ENCODE measurements around the gene TECR.
"Not testable (repeated sequence)": the region's sequence is repeated elsewhere in the genome, so short reads cannot be mapped to it uniquely, and the experiment has no call there.

TECR gene

DNA sequence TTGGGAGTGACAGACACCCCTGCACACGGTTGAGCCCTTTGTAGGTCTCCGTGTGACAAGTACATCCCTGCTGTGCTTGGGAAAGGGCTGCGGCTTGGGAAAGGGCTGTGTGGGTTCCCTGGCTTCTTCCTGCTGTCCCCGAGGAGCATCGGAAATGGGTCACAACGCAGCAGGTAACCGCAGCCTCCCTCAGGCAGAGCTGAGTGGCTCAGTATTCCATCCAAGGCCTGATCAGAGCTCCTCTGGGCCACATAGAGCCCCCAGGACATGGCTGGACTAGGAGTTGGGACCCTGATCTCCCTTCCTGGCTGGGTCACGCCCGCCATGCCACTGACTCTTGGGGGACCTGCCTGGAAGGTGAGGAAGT is 16.3 kb downstream of the TECR start:
- no peak overlapping the region for H3K27ac ChIP-seq (ENCODE audit: insufficient read depth in 1 of 2, low read depth in 1 of 2, low read length in 2 of 2, poor library complexity in 1 of 2, severe bottlenecking in 2 of 2)
- H3K4me3 ChIP-seq (ENCODE audit: control insufficient read depth in 1 of 7, extremely low read depth in 1 of 7, insufficient read depth in 4 of 7, low read depth in 2 of 7, low read length in 6 of 7) = no peak overlapping the region
- H3K4me1 ChIP-seq (ENCODE audit: control extremely low read depth in 1 of 4, control insufficient read depth in 4 of 4, insufficient read depth in 4 of 4, low read length in 3 of 4) = peaks cover 0 to 30% (median 28%) of the 10 kb centered on the region in 4 experiments
- ChIA-PET POLR2A (no interaction called here), CTCF (interaction anchor here (0.8 to 1.7 kb wide), 3 partner anchors 8 to 14 kb away, joined by 3 to 9 read pairs (median 3); no protein-coding TSS in a partner anchor)
- WGBS (ENCODE audit: insufficient coverage) = 98% methylated on average over 7 of the region's 9 CpGs
- DNase-seq = no peak
- H3K27me3 ChIP-seq (replicated peaks in 2 of 5; ENCODE audit: control insufficient read depth in 4 of 5, insufficient read depth in 5 of 5, low read length in 4 of 5) = no peaks in the 10 kb centered on the region
- no peaks in the 10 kb centered on the region for H3K9me3 ChIP-seq (ENCODE audit: control extremely low read depth in 1 of 5, control insufficient read depth in 4 of 5, insufficient read depth in 2 of 5, low read depth in 1 of 5, low read length in 4 of 5)
- peaks cover 2 to 27% (median 8%) of the 10 kb centered on the region in 4 experiments for H3K36me3 ChIP-seq (ENCODE audit: control insufficient read depth in 4 of 4, insufficient read depth in 4 of 4, low read length in 3 of 4)

DNA sequence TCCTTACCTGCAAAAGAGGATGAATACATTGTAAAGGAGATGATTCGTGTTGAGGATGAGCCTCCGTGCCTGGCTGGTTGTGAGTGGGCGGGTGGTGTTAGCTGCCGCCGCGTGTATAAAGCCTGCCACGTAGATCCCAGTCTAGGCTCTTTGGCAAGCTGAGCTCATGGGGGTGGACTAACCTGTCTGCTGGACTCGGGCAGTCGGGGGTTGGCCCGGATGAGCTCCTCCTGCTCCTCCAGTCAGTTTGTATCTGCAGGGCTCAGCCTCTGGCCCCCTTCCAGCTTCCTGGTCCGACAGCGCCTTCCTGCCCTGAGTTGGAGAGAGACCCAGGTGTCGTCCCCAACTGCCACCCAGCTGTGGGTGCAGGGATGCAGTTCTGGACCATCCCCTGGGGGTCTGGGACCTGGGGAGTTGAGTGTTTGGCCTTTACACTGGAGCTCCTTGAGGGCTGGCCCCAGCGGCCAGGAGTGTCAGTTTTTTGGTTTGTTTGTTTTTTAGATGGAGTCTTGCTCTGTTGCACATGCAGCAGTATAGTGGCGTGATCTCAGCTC is 20.9 kb downstream of the TECR start:
- ChIA-PET CTCF (interaction anchor here (0.9 to 4.0 kb wide), 9 partner anchors 10 to 70 kb away, joined by 3 to 34 read pairs (median 6); partner anchors contain the start of gene GIPC1), POLR2A (interaction anchor here (2.5 kb wide), 1 partner anchor 32 kb away, joined by 10 read pairs; the partner anchor contains the start of gene DNAJB1)
- Histone ChIP-seq H3K36me3 (ENCODE audit: control insufficient read depth in 4 of 4, insufficient read depth in 4 of 4, low read length in 3 of 4) (peaks cover 2 to 32% (median 6%) of the 10 kb centered on the region in 4 experiments), H3K27me3 (replicated peaks in 2 of 5; ENCODE audit: control insufficient read depth in 4 of 5, insufficient read depth in 5 of 5, low read length in 4 of 5) (no peaks in the 10 kb centered on the region), H3K9me3 (ENCODE audit: control extremely low read depth in 1 of 5, control insufficient read depth in 4 of 5, insufficient read depth in 2 of 5, low read depth in 1 of 5, low read length in 4 of 5) (no peaks in the 10 kb centered on the region), H3K4me1 (ENCODE audit: control extremely low read depth in 1 of 4, control insufficient read depth in 4 of 4, insufficient read depth in 4 of 4, low read length in 3 of 4) (peaks cover 0 to 29% (median 25%) of the 10 kb centered on the region in 4 experiments), H3K4me3 (ENCODE audit: control insufficient read depth in 1 of 7, extremely low read depth in 1 of 7, insufficient read depth in 4 of 7, low read depth in 2 of 7, low read length in 6 of 7) (no peak overlapping the region), H3K27ac (ENCODE audit: insufficient read depth in 1 of 2, low read depth in 1 of 2, low read length in 2 of 2, poor library complexity in 1 of 2, severe bottlenecking in 2 of 2) (peak overlapping the region in 1 of 2 experiments; percentile 67)
- no peak for DNase-seq
- 67% methylated on average over 15 of the region's 15 CpGs for WGBS (ENCODE audit: insufficient coverage)

DNA sequence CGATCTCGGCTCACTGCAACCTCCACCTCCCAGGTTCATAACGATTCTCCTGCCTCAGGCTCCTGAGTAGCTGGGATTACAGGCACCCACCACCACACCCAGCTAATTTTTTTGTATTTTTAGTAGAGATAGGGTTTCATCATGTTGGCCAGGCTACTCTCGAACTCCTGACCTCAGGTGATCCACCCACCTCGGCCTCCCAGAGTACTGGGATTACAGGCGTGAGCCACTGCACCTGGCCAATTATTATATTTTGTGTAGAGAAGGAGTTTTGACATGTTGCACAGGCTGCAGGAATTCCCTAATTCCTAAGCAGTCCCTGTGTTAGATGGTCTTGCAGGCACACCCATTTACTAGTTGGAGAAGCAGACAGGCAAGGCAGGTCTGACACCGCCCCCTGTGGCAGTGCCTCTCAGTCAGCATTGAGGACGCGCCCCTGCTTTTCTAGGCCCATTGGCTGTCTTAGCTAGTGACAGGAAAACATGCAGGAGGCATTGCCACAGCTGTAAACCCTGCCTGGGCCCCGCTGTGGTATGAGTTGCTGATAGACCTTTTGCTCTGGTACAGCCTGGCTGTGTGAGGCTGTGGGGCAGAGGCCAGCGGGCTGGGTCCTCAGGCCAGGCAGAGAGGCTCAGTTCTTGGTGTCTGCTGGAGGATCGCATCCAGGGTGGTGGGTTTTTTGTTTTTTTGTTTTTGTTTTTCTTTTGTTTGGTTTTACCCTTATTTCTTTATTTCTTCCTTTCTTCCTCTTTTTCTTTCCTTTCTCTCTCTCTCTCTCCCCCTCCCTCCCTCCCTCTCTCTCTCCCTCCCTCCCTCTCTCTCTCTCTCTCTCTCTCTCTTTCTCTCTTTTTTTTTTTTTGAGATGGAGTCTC is 22.0 kb downstream of the TECR start:
- H3K4me3 ChIP-seq (ENCODE audit: control insufficient read depth in 1 of 7, extremely low read depth in 1 of 7, insufficient read depth in 4 of 7, low read depth in 2 of 7, low read length in 6 of 7) = peak overlapping the region in 4 of 7 experiments; percentile 27 to 67 (median 42)
- peaks cover 2 to 25% (median 3%) of the 10 kb centered on the region in 4 experiments for H3K36me3 ChIP-seq (ENCODE audit: control insufficient read depth in 4 of 4, insufficient read depth in 4 of 4, low read length in 3 of 4)
- H3K4me1 ChIP-seq (ENCODE audit: control extremely low read depth in 1 of 4, control insufficient read depth in 4 of 4, insufficient read depth in 4 of 4, low read length in 3 of 4) = peaks cover 0 to 32% (median 28%) of the 10 kb centered on the region in 4 experiments
- not testable (repeated sequence) for H3K9me3 ChIP-seq (ENCODE audit: control extremely low read depth in 1 of 5, control insufficient read depth in 4 of 5, insufficient read depth in 2 of 5, low read depth in 1 of 5, low read length in 4 of 5); H3K27me3 ChIP-seq (replicated peaks in 2 of 5; ENCODE audit: control insufficient read depth in 4 of 5, insufficient read depth in 5 of 5, low read length in 4 of 5)
- peak; percentile 87 to 95 (median 93) for DNase-seq
- peak overlapping the region in 1 of 2 experiments; percentile 67 for H3K27ac ChIP-seq (ENCODE audit: insufficient read depth in 1 of 2, low read depth in 1 of 2, low read length in 2 of 2, poor library complexity in 1 of 2, severe bottlenecking in 2 of 2)
- ChIA-PET CTCF (interaction anchor here (0.7 to 4.0 kb wide), 16 partner anchors 8 to 55 kb away, joined by 3 to 34 read pairs (median 5); partner anchors contain the start of genes DNAJB1, GIPC1 and NDUFB7), POLR2A (interaction anchor here (0.7 to 2.5 kb wide), 2 partner anchors 13 to 33 kb away, joined by 3 to 10 read pairs; partner anchors contain the start of gene DNAJB1)
- 22% methylated on average over 6 of the region's 12 CpGs for WGBS (ENCODE audit: insufficient coverage)

DNA sequence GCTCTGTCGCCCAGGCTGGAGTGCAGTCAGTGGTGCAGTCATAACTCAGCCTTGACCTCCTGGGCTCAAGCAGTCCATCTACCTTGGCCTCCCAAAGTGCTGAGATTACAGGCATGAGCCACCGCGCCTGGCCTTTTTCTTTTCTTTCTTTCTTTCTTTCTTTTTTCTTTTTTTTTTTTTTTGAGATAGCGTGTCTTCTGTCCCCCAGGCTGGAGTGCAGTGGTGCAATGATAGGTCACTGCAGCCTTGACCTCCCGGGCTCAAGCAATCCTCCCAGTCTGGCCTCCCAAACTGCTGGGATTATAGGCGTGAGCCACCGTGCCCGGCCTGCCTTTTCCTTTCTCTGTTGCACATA is 22.6 kb downstream of the TECR start:
- CTCF ChIA-PET = interaction anchor here (0.7 to 4.0 kb wide), 14 partner anchors 8 to 48 kb away, joined by 3 to 34 read pairs (median 5); partner anchors contain the start of genes DNAJB1 and NDUFB7

DNA sequence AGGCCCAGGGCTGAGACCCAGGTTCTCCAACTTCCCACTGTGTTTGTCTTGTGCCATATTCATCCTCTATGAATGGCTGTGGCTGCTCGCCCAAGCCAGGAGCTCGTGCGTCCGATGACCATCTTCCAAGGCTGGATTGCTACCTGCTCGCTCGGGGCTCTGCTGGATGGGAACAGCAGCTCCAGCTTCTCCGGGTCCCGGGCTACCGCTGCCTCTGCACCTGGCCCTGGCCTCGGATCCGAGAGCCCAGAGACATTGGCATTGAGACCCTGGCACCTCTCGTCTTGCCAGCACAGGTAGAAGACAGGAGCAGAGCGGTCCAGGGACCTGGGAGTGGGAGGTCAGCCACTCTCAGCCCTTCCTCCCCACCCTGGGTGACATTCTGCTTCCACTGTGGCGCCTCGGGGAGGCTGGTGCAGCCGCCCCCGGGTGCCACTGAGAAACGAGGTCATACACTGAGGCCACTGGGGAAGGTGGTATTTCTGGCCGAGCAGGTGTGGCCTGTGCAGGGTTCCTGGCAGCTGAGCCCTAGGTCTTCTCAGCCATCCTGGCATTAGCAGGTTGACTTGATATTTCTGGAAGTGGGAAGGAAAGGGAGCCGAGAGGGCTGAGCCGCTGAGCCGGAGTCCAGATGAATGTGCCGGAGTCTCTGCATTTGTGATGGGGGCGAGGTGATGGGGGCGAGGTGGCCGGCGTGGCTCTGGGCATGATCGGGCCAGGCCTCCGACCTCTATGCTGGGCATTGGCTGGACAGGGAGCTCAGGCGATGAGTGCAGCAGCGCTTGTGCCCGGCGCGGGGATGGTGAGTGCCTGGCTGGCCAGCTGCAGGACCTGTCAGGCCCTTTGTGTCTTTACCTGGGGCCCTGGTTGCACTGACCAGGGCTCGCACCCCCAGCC is 23.9 kb downstream of the TECR start:
- H3K4me3 ChIP-seq (ENCODE audit: control insufficient read depth in 1 of 7, extremely low read depth in 1 of 7, insufficient read depth in 4 of 7, low read depth in 2 of 7, low read length in 6 of 7) = no peak overlapping the region
- no peak overlapping the region for H3K27ac ChIP-seq (ENCODE audit: insufficient read depth in 1 of 2, low read depth in 1 of 2, low read length in 2 of 2, poor library complexity in 1 of 2, severe bottlenecking in 2 of 2)
- 97% methylated on average over 35 of the region's 35 CpGs for WGBS (ENCODE audit: insufficient coverage)
- no peaks in the 10 kb centered on the region for H3K9me3 ChIP-seq (ENCODE audit: control extremely low read depth in 1 of 5, control insufficient read depth in 4 of 5, insufficient read depth in 2 of 5, low read depth in 1 of 5, low read length in 4 of 5)
- DNase-seq = no peak
- H3K27me3 ChIP-seq (replicated peaks in 2 of 5; ENCODE audit: control insufficient read depth in 4 of 5, insufficient read depth in 5 of 5, low read length in 4 of 5) = no peaks in the 10 kb centered on the region
- peaks cover 0 to 37% (median 33%) of the 10 kb centered on the region in 4 experiments for H3K4me1 ChIP-seq (ENCODE audit: control extremely low read depth in 1 of 4, control insufficient read depth in 4 of 4, insufficient read depth in 4 of 4, low read length in 3 of 4)
- H3K36me3 ChIP-seq (ENCODE audit: control insufficient read depth in 4 of 4, insufficient read depth in 4 of 4, low read length in 3 of 4) = peaks cover 0 to 23% (median 3%) of the 10 kb centered on the region in 4 experiments
- ChIA-PET POLR2A (interaction anchor here (3.1 kb wide), 1 partner anchor 35 kb away, joined by 11 read pairs; the partner anchor contains the start of gene DNAJB1), CTCF (interaction anchor here (0.8 to 4.4 kb wide), 10 partner anchors 8 to 133 kb away, joined by 3 to 26 read pairs (median 4); partner anchors contain the start of genes NDUFB7 and TECR)

More for the DNA sequence above, 22.6 kb downstream of the TECR start:
- H3K9me3 ChIP-seq (ENCODE audit: control extremely low read depth in 1 of 5, control insufficient read depth in 4 of 5, insufficient read depth in 2 of 5, low read depth in 1 of 5, low read length in 4 of 5); H3K4me3 ChIP-seq (ENCODE audit: control insufficient read depth in 1 of 7, extremely low read depth in 1 of 7, insufficient read depth in 4 of 7, low read depth in 2 of 7, low read length in 6 of 7); DNase-seq; H3K27me3 ChIP-seq (replicated peaks in 2 of 5; ENCODE audit: control insufficient read depth in 4 of 5, insufficient read depth in 5 of 5, low read length in 4 of 5): not testable (repeated sequence)
- H3K27ac ChIP-seq (ENCODE audit: insufficient read depth in 1 of 2, low read depth in 1 of 2, low read length in 2 of 2, poor library complexity in 1 of 2, severe bottlenecking in 2 of 2) = peak overlapping the region in 1 of 2 experiments; percentile 67
- POLR2A ChIA-PET = interaction anchor here (0.7 to 2.5 kb wide), 2 partner anchors 13 to 34 kb away, joined by 3 to 10 read pairs; partner anchors contain the start of gene DNAJB1
- H3K4me1 ChIP-seq (ENCODE audit: control extremely low read depth in 1 of 4, control insufficient read depth in 4 of 4, insufficient read depth in 4 of 4, low read length in 3 of 4) = peaks cover 0 to 37% (median 33%) of the 10 kb centered on the region in 4 experiments
- WGBS (ENCODE audit: insufficient coverage) = 100% methylated on average over 4 of the region's 8 CpGs
- peaks cover 0 to 25% (median 3%) of the 10 kb centered on the region in 4 experiments for H3K36me3 ChIP-seq (ENCODE audit: control insufficient read depth in 4 of 4, insufficient read depth in 4 of 4, low read length in 3 of 4)

DNA sequence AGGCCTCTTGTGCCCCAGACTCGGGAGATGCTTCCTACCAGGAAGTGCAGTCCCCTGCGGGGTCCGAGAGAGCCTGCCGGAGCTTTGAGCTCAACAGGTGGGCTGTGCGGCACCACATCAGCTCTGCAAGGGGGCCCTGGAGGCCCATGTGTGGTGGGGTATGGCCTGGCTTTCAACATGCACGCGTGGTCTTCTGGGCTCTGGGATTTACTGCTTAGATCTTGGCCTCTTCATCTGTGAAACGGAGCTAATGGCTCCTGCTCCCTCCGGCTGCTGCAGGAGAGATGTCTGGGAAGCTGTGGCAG is 24.5 kb downstream of the TECR start:
- 82% methylated on average over 8 of the region's 9 CpGs for WGBS (ENCODE audit: insufficient coverage)
- peaks cover 0 to 42% (median 34%) of the 10 kb centered on the region in 4 experiments for H3K4me1 ChIP-seq (ENCODE audit: control extremely low read depth in 1 of 4, control insufficient read depth in 4 of 4, insufficient read depth in 4 of 4, low read length in 3 of 4)
- peak overlapping the region in 1 of 2 experiments; percentile 4 for H3K27ac ChIP-seq (ENCODE audit: insufficient read depth in 1 of 2, low read depth in 1 of 2, low read length in 2 of 2, poor library complexity in 1 of 2, severe bottlenecking in 2 of 2)
- DNase-seq = no peak
- ChIA-PET CTCF (interaction anchor here (0.8 to 4.4 kb wide), 11 partner anchors 8 to 132 kb away, joined by 3 to 26 read pairs (median 4); partner anchors contain the start of genes NDUFB7 and TECR), POLR2A (interaction anchor here (3.1 kb wide), 1 partner anchor 36 kb away, joined by 11 read pairs; the partner anchor contains the start of gene DNAJB1)
- no peak overlapping the region for H3K4me3 ChIP-seq (ENCODE audit: control insufficient read depth in 1 of 7, extremely low read depth in 1 of 7, insufficient read depth in 4 of 7, low read depth in 2 of 7, low read length in 6 of 7)
- H3K36me3 ChIP-seq (ENCODE audit: control insufficient read depth in 4 of 4, insufficient read depth in 4 of 4, low read length in 3 of 4) = peaks cover 0 to 21% (median 2%) of the 10 kb centered on the region in 4 experiments
- no peaks in the 10 kb centered on the region for H3K27me3 ChIP-seq (replicated peaks in 2 of 5; ENCODE audit: control insufficient read depth in 4 of 5, insufficient read depth in 5 of 5, low read length in 4 of 5)
- no peaks in the 10 kb centered on the region for H3K9me3 ChIP-seq (ENCODE audit: control extremely low read depth in 1 of 5, control insufficient read depth in 4 of 5, insufficient read depth in 2 of 5, low read depth in 1 of 5, low read length in 4 of 5)
